DOHH2 (cell line): ENCODE results near the gene CERS3.

Experiments
- H3F3A ChIP-seq: fragments of 200-600 bp; sonication (generic), shearing (Covaris generic); 2 replicates; pipeline ENCODE4 v1.6.0; 2016; ENCODE audit warnings: antibody characterized with exemption, mild to moderate bottlenecking; ENCODE audit not compliant: control insufficient read depth, insufficient read depth
- H3K27ac ChIP-seq: fragments of 200-600 bp; sonication (generic); 2 replicates; pipeline ENCODE4 v1.5.1; 2014; ENCODE audit warnings: low read depth, mild to moderate bottlenecking, low read length, moderate library complexity
- H3K27me3 ChIP-seq: fragments of 200-600 bp; sonication (generic); 2 replicates; pipeline ENCODE4 v1.6.1; 2014; ENCODE audit warnings: mild to moderate bottlenecking, low read length, mixed read lengths; ENCODE audit not compliant: control insufficient read depth
- H3K36me3 ChIP-seq: fragments of 200-600 bp; sonication (generic); 2 replicates; pipeline ENCODE4 v1.6.1; 2014; ENCODE audit warnings: mild to moderate bottlenecking, low read length, moderate library complexity, mixed read lengths; ENCODE audit not compliant: control insufficient read depth
- H3K4me1 ChIP-seq: fragments of 200-600 bp; sonication (generic); 2 replicates; pipeline ENCODE4 v1.6.1; 2014; ENCODE audit warnings: mild to moderate bottlenecking, low read length, mixed read lengths; ENCODE audit not compliant: control insufficient read depth
- H3K4me2 ChIP-seq: fragments of 200-600 bp; sonication (generic); 2 replicates; pipeline ENCODE4 v1.6.0; 2014; ENCODE audit warnings: mild to moderate bottlenecking, low read length, moderate library complexity
- H3K4me3 ChIP-seq: fragments of 200-600 bp; sonication (generic); 2 replicates; pipeline ENCODE4 v1.5.1; 2014; ENCODE audit warnings: mild to moderate bottlenecking, low read length, mixed read lengths
- H3K79me2 ChIP-seq: fragments of 200-600 bp; sonication (generic); 2 replicates; pipeline ENCODE4 v1.6.1; 2014; ENCODE audit warnings: mild to moderate bottlenecking, low read length, mixed read lengths; ENCODE audit not compliant: control insufficient read depth
- H3K9me2 ChIP-seq: fragments of 200-600 bp; sonication (generic); replicated peaks from 2 replicates; pipeline ENCODE4 v1.6.1; 2014; ENCODE audit warnings: mild to moderate bottlenecking, low read length, mixed read lengths; ENCODE audit not compliant: control insufficient read depth
- H3K9me3 ChIP-seq: fragments of 200-600 bp; sonication (generic); 2 replicates; pipeline ENCODE4 v1.6.1; 2014; ENCODE audit warnings: antibody characterized with exemption, low read length, mixed read lengths; ENCODE audit not compliant: control insufficient read depth, insufficient read depth
- H4K20me1 ChIP-seq: fragments of 200-600 bp; sonication (generic); 2 replicates; pipeline ENCODE4 v1.6.0; 2014; ENCODE audit warnings: low read depth, mild to moderate bottlenecking, antibody characterized with exemption, low read length, moderate library complexity; ENCODE audit not compliant: control insufficient read depth, insufficient read depth
- CTCF ChIP-seq: fragments of 200-600 bp; sonication (generic); IDR thresholded peaks from one replicate; pipeline ENCODE4 v1.5.1; 2014; ENCODE audit warnings: antibody characterized with exemption, mild to moderate bottlenecking, low read depth, low read length; ENCODE audit not compliant: poor library complexity, severe bottlenecking
- EZH2phosphoT487 ChIP-seq: fragments of 200-600 bp; sonication (generic); IDR thresholded peaks from 2 replicates; pipeline ENCODE4 v1.6.1; 2017; ENCODE audit warnings: borderline replicate concordance, mild to moderate bottlenecking, antibody characterized with exemption, low read length, moderate library complexity, mixed read lengths

Gene CERS3

DNA sequence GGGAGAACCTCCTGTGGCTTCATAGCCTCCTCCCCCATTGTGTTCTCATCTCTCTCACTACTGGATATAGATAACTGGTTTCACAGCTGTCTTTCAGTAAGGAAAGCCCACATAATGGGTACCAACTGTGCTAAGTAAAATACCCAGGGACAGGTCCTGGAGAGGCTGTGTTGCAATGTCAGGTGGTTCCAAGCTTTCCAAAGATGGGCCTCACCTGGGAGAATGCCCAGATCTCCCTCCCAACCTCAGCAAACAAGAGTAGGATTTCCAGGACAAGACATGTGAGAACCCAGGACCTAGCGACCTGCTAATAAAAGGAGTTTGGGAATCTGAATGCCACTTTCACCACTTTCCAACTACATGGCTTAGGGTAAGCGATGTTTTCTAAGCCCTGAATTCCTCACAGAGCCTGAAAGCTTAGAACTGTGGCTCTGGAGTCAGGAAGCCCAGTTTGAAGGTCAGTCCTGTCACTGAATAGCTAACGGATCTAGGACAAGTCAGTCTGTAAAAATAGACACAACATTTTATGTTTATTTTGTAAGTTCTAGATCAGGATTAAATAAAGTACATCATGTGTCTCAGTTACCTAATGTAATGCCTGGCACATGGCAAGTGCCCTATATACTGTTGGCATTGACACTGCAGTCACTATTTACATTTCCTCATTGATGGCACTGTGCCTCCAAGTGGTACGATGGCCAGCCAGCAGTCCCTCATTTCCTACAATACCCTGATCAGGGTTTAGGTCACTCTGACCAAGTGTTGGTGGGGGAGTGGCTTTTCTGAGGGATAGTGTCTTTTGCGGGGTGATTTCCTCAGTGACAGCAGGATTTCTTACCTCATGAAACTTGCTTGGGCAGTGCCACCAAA lies 11.9 kb downstream of the CERS3 start:
- no peaks in the 10 kb centered on the region for H4K20me1 ChIP-seq
- no peak for TF ChIP-seq EZH2phosphoT487
- H3K4me3 ChIP-seq, result no peak overlapping the region
- no peaks in the 10 kb centered on the region for H3K4me1 ChIP-seq
- no peak overlapping the region for H3K4me2 ChIP-seq
- H3K27me3 ChIP-seq, result no peaks in the 10 kb centered on the region
- H3F3A ChIP-seq, result no peaks in the 10 kb centered on the region
- H3K9me2 ChIP-seq, result no peaks in the 10 kb centered on the region
- no peaks in the 10 kb centered on the region for H3K79me2 ChIP-seq
- H3K27ac ChIP-seq, result no peak overlapping the region
- no peaks in the 10 kb centered on the region for H3K36me3 ChIP-seq
- H3K9me3 ChIP-seq, result no peaks in the 10 kb centered on the region

DNA sequence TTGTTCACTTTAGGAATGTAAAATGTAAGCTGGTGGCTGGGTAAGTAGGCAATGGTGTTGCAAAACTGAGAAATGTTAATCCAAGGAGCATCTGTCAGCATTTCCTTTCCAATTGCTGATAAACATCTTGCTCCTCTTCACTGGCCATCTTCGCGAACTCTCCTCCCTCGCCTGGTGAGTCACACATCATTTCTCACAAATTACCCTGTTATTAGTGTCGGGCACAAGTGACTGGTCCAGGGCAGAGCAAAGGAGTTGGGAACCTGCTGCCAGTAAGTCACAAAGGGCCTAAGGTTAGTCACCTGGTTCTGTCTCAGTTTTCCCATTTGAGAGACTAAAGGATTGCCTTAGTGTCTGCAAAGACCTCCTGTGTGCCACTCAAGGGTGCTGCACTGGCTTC lies 13.0 kb downstream of the CERS3 start:
- Histone ChIP-seq H3F3A (no peaks in the 10 kb centered on the region), H3K9me2 (no peaks in the 10 kb centered on the region), H3K27me3 (no peaks in the 10 kb centered on the region), H3K9me3 (no peaks in the 10 kb centered on the region), H3K36me3 (no peaks in the 10 kb centered on the region), H3K4me2 (no peak overlapping the region), H3K4me1 (no peaks in the 10 kb centered on the region), H3K79me2 (no peaks in the 10 kb centered on the region), H3K27ac (no peak overlapping the region), H4K20me1 (no peaks in the 10 kb centered on the region), H3K4me3 (no peak overlapping the region)
- no peak for TF ChIP-seq EZH2phosphoT487
- no peak for TF ChIP-seq CTCF

GRCh38 chr15:100508641-100509300 lies 20.0 kb downstream of the CERS3 start:
- Histone ChIP-seq H4K20me1 (no peaks in the 10 kb centered on the region), H3K9me2 (no peaks in the 10 kb centered on the region), H3K36me3 (no peaks in the 10 kb centered on the region), H3K27ac (no peak overlapping the region), H3K27me3 (no peaks in the 10 kb centered on the region), H3K4me3 (no peak overlapping the region), H3K79me2 (no peaks in the 10 kb centered on the region), H3K4me2 (no peak overlapping the region), H3K9me3 (no peaks in the 10 kb centered on the region), H3F3A (no peaks in the 10 kb centered on the region), H3K4me1 (no peaks in the 10 kb centered on the region)
- no peak for TF ChIP-seq EZH2phosphoT487
- no peak for TF ChIP-seq CTCF

DNA sequence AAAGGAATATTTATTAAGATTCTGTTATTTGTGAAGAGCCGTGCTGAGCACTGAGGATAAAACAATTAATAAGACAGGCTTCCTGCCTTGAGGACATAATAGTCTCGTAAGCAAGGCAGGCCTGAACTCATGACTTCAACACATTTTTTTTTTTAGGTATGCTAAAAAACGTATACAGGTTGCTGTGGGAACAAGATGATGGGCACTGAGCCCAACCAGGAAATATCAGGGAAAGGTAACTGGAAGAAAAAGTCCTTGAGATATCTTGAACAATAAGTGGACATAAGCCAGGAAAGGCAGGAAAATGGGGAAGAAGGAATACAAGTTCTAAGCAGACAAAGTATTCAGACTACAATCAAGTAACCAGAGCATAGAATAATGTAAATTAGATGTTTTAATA lies 26.1 kb downstream of the CERS3 start:
- Histone ChIP-seq H3K27me3 (no peaks in the 10 kb centered on the region), H3K4me3 (no peak overlapping the region), H3K4me1 (no peaks in the 10 kb centered on the region), H3K4me2 (no peak overlapping the region), H3K27ac (no peak overlapping the region), H3F3A (no peaks in the 10 kb centered on the region), H3K36me3 (no peaks in the 10 kb centered on the region), H3K9me2 (no peaks in the 10 kb centered on the region), H4K20me1 (no peaks in the 10 kb centered on the region), H3K79me2 (no peaks in the 10 kb centered on the region), H3K9me3 (no peaks in the 10 kb centered on the region)
- TF ChIP-seq EZH2phosphoT487 (no peak), CTCF (no peak)
